Esophagus squamous epithelium (tissue), 5 donors: ENCODE data around the gene SLC39A1. TPM values are rescaled to one million over a fixed set of nuclear protein-coding genes. Genes with fewer than 3 reads are reported as not detected.
"Not testable (repeated sequence)": the region's sequence is repeated elsewhere in the genome, so short reads cannot be mapped to it uniquely, and the experiment has no call there.

Experiments
- DNase-seq: peaks from one replicate; lab custom pipeline; 2025; lab: John Stamatoyannopoulos, UW
- H3K27ac ChIP-seq, 4 donors: fragments of 200-600 bp; sonication (generic); one replicate each; pipeline ENCODE4 v1.5.1; 2016 to 2019; ENCODE audit warnings: mild to moderate bottlenecking in 1 of 4
- H3K27me3 ChIP-seq, 4 donors: fragments of 200-600 bp; sonication (generic); 1 replicate in 3 of 4; 2 replicates in 1 of 4; pipeline versions ENCODE4 v1.5.1 to v1.6.0; 2017 to 2021; ENCODE audit warnings: antibody characterized with exemption in 1 of 4
- H3K36me3 ChIP-seq, 3 donors: fragments of 200-600 bp; sonication (generic); one replicate each; pipeline ENCODE4 v1.5.1; 2016 to 2019
- H3K4me1 ChIP-seq, 3 donors: fragments of 200-600 bp; sonication (generic); one replicate each; pipeline ENCODE4 v1.5.1; 2017 to 2019
- H3K4me3 ChIP-seq, 4 donors: fragments of 200-600 bp; sonication (generic); 1 replicate in 3 of 4; 2 replicates in 1 of 4; pipeline ENCODE4 v1.5.1; 2016 to 2019; ENCODE audit warnings: mild to moderate bottlenecking in 2 of 4, moderate library complexity in 1 of 4
- H3K9me3 ChIP-seq, 3 donors: fragments of 200-600 bp; sonication (generic); one replicate each; pipeline ENCODE4 v1.5.1; 2016 to 2019
- POLR2A ChIP-seq, 4 donors: fragments of 450-650 bp; IDR thresholded peaks; one replicate each; pipeline ENCODE4 v1.6.1; 2017; ENCODE audit warnings: antibody characterized with exemption in 4 of 4, mild to moderate bottlenecking in 4 of 4, moderate library complexity in 3 of 4
- WGBS, 2 donors: methylation state at CpG; one replicate each; pipeline ENCODE4 v1.1.5; 2018; 5-methylcytosine and 5-hydroxymethylcytosine counted together
- intact Hi-C: fragments of 100-400 bp; cut with DNase I; formaldehyde crosslinking; loops from one replicate; pipeline ENCODE4 v1.15.0; 2022
- small RNA-seq, 4 donors: library from RNA; depleted of rRNA; stranded (forward); fragments of <200 nt; gene quantifications; one replicate each; pipeline ENCODE3, GENCODE V24; 2016
- total RNA-seq, 4 donors: library from RNA; depleted of rRNA; stranded (reverse); fragments of >200 nt; gene quantifications; one replicate each; pipeline ENCODE4 v1.1.0, GENCODE V29; 2016
- TF ChIP-seq, protein P1 (sequence below), 6 experiments: fragments of 450-650 bp in 4 of 6; fragments of 200-600 bp in 2 of 6; sonication (generic) in 2 of 6; IDR thresholded peaks; one replicate each; pipeline ENCODE4 v1.5.1; 2016 to 2019; ENCODE audit warnings: antibody characterized with exemption in 6 of 6, mild to moderate bottlenecking in 4 of 6, moderate library complexity in 4 of 6
- donor health status: DM: yes; HTN: yes; CAD: no.

Gene SLC39A1
- total RNA-seq, 4 donors from 2014 or later = 42.5 to 74.2 (median 58.8) TPM

DNA sequence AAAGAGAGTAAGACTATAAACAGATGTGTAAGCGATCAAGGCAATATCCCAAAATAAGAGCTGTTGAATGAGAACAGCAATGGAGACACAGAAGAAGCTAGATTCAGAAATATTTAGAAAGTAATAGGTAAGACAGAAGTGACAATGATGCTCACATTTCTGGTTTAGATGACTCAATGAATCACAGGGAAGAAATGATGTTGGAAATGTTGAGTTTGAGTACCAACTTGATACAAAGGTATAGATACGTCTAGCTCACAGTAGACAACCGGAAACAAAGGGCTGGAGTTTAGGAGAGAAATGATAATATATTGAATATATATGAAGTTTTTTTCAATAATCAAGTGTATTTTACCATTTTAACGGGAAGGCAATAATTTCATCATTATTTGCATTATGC is 47.0 kb downstream of the SLC39A1 start:
- Histone ChIP-seq H3K9me3 (no peaks in the 10 kb centered on the region), H3K4me3 (no peak overlapping the region), H3K27ac (no peak overlapping the region), H3K36me3 (peaks cover 0 to 23% (median 0%) of the 10 kb centered on the region in 3 donors), H3K4me1 (peaks cover 18 to 48% (median 21%) of the 10 kb centered on the region in 3 donors), H3K27me3 (no peaks in the 10 kb centered on the region)
- DNase-seq = no peak
- TF ChIP-seq, protein P1, sequence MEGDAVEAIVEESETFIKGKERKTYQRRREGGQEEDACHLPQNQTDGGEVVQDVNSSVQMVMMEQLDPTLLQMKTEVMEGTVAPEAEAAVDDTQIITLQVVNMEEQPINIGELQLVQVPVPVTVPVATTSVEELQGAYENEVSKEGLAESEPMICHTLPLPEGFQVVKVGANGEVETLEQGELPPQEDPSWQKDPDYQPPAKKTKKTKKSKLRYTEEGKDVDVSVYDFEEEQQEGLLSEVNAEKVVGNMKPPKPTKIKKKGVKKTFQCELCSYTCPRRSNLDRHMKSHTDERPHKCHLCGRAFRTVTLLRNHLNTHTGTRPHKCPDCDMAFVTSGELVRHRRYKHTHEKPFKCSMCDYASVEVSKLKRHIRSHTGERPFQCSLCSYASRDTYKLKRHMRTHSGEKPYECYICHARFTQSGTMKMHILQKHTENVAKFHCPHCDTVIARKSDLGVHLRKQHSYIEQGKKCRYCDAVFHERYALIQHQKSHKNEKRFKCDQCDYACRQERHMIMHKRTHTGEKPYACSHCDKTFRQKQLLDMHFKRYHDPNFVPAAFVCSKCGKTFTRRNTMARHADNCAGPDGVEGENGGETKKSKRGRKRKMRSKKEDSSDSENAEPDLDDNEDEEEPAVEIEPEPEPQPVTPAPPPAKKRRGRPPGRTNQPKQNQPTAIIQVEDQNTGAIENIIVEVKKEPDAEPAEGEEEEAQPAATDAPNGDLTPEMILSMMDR (IDR thresholded peaks at IDR 0.05) = no peak
- no peak for TF ChIP-seq POLR2A (IDR thresholded peaks at IDR 0.05)
- intact Hi-C loops = no loop called here
- 74 to 78% methylated on average over 4 of the region's 4 CpGs for WGBS, 2 donors

DNA sequence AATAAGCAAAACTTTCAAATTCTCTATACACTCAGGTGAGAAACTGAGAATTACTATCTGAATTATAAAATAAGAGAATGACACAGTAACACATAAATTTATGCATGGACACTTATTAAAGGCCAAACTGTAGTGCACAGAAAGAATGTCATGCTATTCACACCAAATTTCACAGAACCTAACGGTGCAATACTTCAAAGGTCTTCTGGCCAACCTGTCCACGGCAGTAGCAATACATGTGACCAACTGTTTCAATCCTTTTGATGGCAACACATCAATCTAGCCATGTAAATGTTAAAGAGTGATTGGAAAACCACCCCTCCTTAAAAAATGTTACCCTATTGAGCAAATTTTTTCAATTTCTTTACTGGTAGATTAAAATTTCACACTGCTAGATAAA is 51.0 kb downstream of the SLC39A1 start:
- H3K4me3 ChIP-seq = no peak overlapping the region
- H3K36me3 ChIP-seq = peaks cover 0 to 36% (median 0%) of the 10 kb centered on the region in 3 donors
- DNase-seq = no peak
- WGBS, 2 donors = 63 to 65% methylated on average over 2 of the region's 2 CpGs
- no peaks in the 10 kb centered on the region for H3K27me3 ChIP-seq
- intact Hi-C loops = no loop called here
- no peak overlapping the region for H3K27ac ChIP-seq
- TF ChIP-seq, protein P1 (IDR thresholded peaks at IDR 0.05) = no peak
- no peak for TF ChIP-seq POLR2A (IDR thresholded peaks at IDR 0.05)
- H3K9me3 ChIP-seq = no peaks in the 10 kb centered on the region
- peaks cover 0 to 16% (median 0%) of the 10 kb centered on the region in 3 donors for H3K4me1 ChIP-seq

DNA sequence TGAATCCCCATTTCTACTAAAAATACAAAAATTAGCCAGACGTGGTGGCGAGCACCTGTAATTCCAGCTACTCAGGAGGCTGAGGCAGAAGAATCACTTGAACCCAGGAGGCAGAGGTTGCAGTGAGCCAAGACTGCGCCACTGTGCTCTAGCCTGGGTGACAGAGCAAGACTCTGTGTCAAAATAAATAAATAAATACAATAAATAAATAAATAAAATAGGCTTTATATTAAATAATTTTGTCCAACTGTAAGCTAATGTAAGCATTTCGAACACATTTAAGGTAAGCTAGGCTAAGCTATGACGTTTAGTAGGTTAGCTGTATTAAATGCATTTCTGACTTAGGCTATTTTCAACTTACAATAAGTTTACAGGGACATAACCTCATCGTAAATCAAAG is 52.8 kb downstream of the SLC39A1 start:
- intact Hi-C loops, H3K9me3 ChIP-seq, H3K27me3 ChIP-seq, DNase-seq, H3K27ac ChIP-seq, H3K4me3 ChIP-seq: not testable (repeated sequence)
- 80 to 87% methylated on average over 6 of the region's 6 CpGs for WGBS, 2 donors
- Histone ChIP-seq H3K4me1 (peaks cover 0 to 12% (median 0%) of the 10 kb centered on the region in 3 donors), H3K36me3 (peaks cover 0 to 41% (median 0%) of the 10 kb centered on the region in 3 donors)

Small RNA genes lying within 50 kb of the gene (small RNA-seq; reads per million reads assigned to genes)
- gene MIR6737 = 0 to 0.14 (median 0) reads per million in 4 donors

Other genes starting within 250 kb of the SLC39A1 start
- 10 to 100 TPM; 24.6 to 27.9 (median 26.2) TPM for gene INTS3, start 235.5 kb downstream of the SLC39A1 start, total RNA-seq
- 10 to 100 TPM in 2 of 4 donors, 1 to 10 TPM in 2; 7.6 to 15.0 (median 11.2) TPM for gene SLC27A3, start 188.1 kb downstream of the SLC39A1 start, total RNA-seq
- 10 to 100 TPM in 3 of 4 donors, 1 to 10 TPM in 1; 9.7 to 16.6 (median 12.0) TPM for gene GATAD2B, start 40.6 kb downstream of the SLC39A1 start, total RNA-seq
- 10 to 100 TPM in 3 of 4 donors, 1 to 10 TPM in 1; 5.9 to 31.7 (median 14.1) TPM for gene DENND4B, start 16.8 kb downstream of the SLC39A1 start, total RNA-seq
- 10 to 100 TPM in 1 of 4 donors, 1 to 10 TPM in 3; 7.5 to 13.2 (median 8.0) TPM for gene CRTC2, start 4.9 kb downstream of the SLC39A1 start, total RNA-seq
- gene CREB3L4, start 4.4 kb upstream of the SLC39A1 start, total RNA-seq = 10 to 100 TPM in 1 of 4 donors, 1 to 10 TPM in 3; 3.7 to 14.4 (median 8.1) TPM
- 100 to 1,000 TPM; 144 to 225 (median 204) TPM for gene JTB, start 14.1 kb upstream of the SLC39A1 start, total RNA-seq
- 10 to 100 TPM; 24.1 to 45.8 (median 35.5) TPM for gene RAB13, start 22.8 kb upstream of the SLC39A1 start, total RNA-seq
- 1,000 to 10,000 TPM in 3 of 4 donors, 100 to 1,000 TPM in 1; 688 to 4,009 (median 2,458) TPM for gene RPS27, start 27.2 kb upstream of the SLC39A1 start, total RNA-seq
- gene NUP210L, start 191.5 kb upstream of the SLC39A1 start, total RNA-seq = under 1 TPM in 2 of 4 donors, not detected in 2; 0.09 to 0.19 TPM
- 100 to 1,000 TPM; 216 to 387 (median 316) TPM for gene TPM3, start 228.6 kb upstream of the SLC39A1 start, total RNA-seq
- gene CFAP141, start 242.8 kb upstream of the SLC39A1 start, total RNA-seq = not detected